ENCODE measurements around the gene CDK3. TPM values are rescaled to one million over a fixed set of nuclear protein-coding genes. Genes with fewer than 3 reads are reported as not detected.
"Not testable (repeated sequence)": the region's sequence is repeated elsewhere in the genome, so short reads cannot be mapped to it uniquely, and the experiment has no call there.

CDK3 gene
- total RNA-seq, 1 experiment from 2014 or later, result 5.2 TPM

DNA sequence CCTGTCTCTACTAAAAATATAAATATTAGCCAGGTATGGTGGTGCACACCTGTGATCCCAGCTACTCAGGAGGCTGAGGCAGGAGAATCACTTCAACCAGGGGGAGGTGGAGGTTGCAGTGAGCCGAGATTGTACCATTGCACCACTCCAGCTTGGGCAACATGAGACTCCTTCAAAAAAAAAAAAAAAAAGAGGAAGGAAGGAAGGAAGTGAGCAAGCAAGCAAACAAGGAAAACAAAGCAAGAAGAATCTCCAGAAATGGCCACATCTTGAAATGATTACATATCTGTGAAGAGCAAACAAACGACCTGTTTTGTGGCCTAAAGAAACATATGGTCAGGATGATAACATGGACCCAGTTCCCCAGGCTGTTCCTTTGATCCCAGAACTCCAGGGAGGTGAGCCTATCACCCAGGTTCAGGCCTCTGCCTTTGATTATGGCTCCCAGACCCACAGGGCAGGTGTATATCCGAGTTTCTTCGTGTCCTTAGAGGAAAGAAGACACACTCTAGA is 30.6 kb upstream of the CDK3 start:
- H3K9me3 ChIP-seq, result no peaks in the 10 kb centered on the region
- no peaks in the 10 kb centered on the region for H3K27me3 ChIP-seq (replicated peaks; ENCODE audit: control insufficient read depth, insufficient read depth, low read length)
- no peaks in the 10 kb centered on the region for H3K27me3 Mint-ChIP-seq (ENCODE audit: insufficient read depth, unreplicated experiment)
- TF ChIP-seq, protein P1, sequence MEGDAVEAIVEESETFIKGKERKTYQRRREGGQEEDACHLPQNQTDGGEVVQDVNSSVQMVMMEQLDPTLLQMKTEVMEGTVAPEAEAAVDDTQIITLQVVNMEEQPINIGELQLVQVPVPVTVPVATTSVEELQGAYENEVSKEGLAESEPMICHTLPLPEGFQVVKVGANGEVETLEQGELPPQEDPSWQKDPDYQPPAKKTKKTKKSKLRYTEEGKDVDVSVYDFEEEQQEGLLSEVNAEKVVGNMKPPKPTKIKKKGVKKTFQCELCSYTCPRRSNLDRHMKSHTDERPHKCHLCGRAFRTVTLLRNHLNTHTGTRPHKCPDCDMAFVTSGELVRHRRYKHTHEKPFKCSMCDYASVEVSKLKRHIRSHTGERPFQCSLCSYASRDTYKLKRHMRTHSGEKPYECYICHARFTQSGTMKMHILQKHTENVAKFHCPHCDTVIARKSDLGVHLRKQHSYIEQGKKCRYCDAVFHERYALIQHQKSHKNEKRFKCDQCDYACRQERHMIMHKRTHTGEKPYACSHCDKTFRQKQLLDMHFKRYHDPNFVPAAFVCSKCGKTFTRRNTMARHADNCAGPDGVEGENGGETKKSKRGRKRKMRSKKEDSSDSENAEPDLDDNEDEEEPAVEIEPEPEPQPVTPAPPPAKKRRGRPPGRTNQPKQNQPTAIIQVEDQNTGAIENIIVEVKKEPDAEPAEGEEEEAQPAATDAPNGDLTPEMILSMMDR (IDR thresholded peaks at IDR 0.05; ENCODE audit: insufficient read depth in 1 of 2, low read depth in 1 of 2, low read length in 1 of 2, severe bottlenecking in 1 of 2, unreplicated experiment in 1 of 2), result no peak
- intact Hi-C loops (cut with micrococcal nuclease; ENCODE audit: unreplicated experiment), result loop anchor here (1.0 to 10.0 kb wide), 2 partner anchors 9 to 185 kb away; partner anchors contain the start of genes ACOX1, TEN1 and UNK
- H3K36me3 Mint-ChIP-seq (ENCODE audit: insufficient read depth, unreplicated experiment), result peaks cover 47% of the 10 kb centered on the region
- peaks cover 12% of the 10 kb centered on the region for H3K4me1 Mint-ChIP-seq (ENCODE audit: low read depth, unreplicated experiment)
- H3K9me3 Mint-ChIP-seq (ENCODE audit: unreplicated experiment), result peaks cover 9% of the 10 kb centered on the region
- H3K4me1 ChIP-seq, result peaks cover 11% of the 10 kb centered on the region
- H3K4me3 Mint-ChIP-seq (ENCODE audit: unreplicated experiment), result no peak overlapping the region
- no peak overlapping the region for H3K4me3 ChIP-seq (ENCODE audit: low read depth, low read length)
- peak; percentile 70 to 71 for DNase-seq
- CTCF ChIA-PET, result interaction anchor here (1.2 kb wide), 1 partner anchor 12 kb away, joined by 3 read pairs; no protein-coding TSS in a partner anchor
- POLR2A ChIA-PET, result interaction anchor here (1.1 kb wide), 1 partner anchor 9 kb away, joined by 4 read pairs; the partner anchor contains the start of genes ACOX1 and TEN1
- H3K36me3 ChIP-seq (ENCODE audit: control insufficient read depth, insufficient read depth, low read length), result no peaks in the 10 kb centered on the region; the same call in 1 of the 2 replicates
- H3K27ac Mint-ChIP-seq (ENCODE audit: unreplicated experiment), result peak overlapping the region; percentile 26
- BruUV-seq (replicated peaks), result no TSS peak

DNA sequence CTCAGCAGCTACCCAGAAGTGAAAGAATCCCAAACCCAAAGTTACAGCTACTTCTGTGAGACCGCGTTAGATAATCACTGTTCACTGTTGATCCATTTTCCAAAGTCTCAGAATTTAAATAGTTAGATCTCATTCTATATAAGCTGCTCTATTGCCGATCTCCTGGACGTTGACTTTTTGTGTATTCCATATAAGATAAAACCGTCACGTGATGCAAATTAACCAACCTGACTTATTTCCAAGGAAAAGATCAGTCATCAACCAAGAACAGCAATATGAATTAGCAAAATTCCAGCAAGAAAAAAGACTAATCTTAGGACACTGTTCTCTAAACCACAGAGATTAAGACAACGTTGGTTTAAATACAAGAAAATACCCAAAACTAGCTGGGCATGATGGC is 30.0 kb upstream of the CDK3 start:
- Mint-ChIP-seq H3K27ac (ENCODE audit: unreplicated experiment) (peak overlapping the region; percentile 26), H3K27me3 (ENCODE audit: insufficient read depth, unreplicated experiment) (no peaks in the 10 kb centered on the region), H3K4me3 (ENCODE audit: unreplicated experiment) (no peak overlapping the region), H3K36me3 (ENCODE audit: insufficient read depth, unreplicated experiment) (peaks cover 47% of the 10 kb centered on the region), H3K4me1 (ENCODE audit: low read depth, unreplicated experiment) (peaks cover 15% of the 10 kb centered on the region), H3K9me3 (ENCODE audit: unreplicated experiment) (peaks cover 9% of the 10 kb centered on the region)
- Histone ChIP-seq H3K4me1 (peaks cover 12% of the 10 kb centered on the region), H3K27me3 (replicated peaks; ENCODE audit: control insufficient read depth, insufficient read depth, low read length) (no peaks in the 10 kb centered on the region), H3K4me3 (ENCODE audit: low read depth, low read length) (no peak overlapping the region), H3K36me3 (ENCODE audit: control insufficient read depth, insufficient read depth, low read length) (no peaks in the 10 kb centered on the region; the same call in 1 of the 2 replicates), H3K9me3 (no peaks in the 10 kb centered on the region)
- DNase-seq, result no peak
- ChIA-PET CTCF (interaction anchor here (1.2 kb wide), 1 partner anchor 11 kb away, joined by 3 read pairs; no protein-coding TSS in a partner anchor), POLR2A (interaction anchor here (1.1 kb wide), 1 partner anchor 8 kb away, joined by 4 read pairs; the partner anchor contains the start of genes ACOX1 and TEN1)
- intact Hi-C loops (cut with micrococcal nuclease; ENCODE audit: unreplicated experiment), result loop anchor here (1.0 to 10.0 kb wide), 2 partner anchors 9 to 186 kb away; partner anchors contain the start of genes ACOX1, TEN1 and UNK
- BruUV-seq (replicated peaks), result no TSS peak
- TF ChIP-seq, protein P1 (IDR thresholded peaks at IDR 0.05; ENCODE audit: insufficient read depth in 1 of 2, low read depth in 1 of 2, low read length in 1 of 2, severe bottlenecking in 1 of 2, unreplicated experiment in 1 of 2), result no peak

DNA sequence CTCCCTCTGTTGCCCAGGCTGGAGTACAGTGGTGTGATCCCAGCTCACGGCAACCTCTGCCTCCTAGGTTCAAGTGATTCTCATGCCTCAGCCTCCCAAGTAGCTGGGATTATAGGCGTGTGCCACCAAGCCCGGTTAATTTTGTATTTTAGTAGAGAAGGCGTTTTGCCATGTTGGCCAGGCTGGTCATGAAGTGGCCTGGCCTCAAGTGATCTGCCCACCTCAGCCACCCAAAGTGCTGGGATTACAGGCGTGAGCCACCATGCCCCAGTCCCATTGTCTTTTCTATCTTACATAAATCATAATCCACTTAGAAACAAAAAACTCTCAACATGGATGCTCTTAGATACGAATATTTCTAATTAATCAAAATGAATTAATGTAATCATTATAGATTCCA is 25.5 kb upstream of the CDK3 start:
- BruUV-seq (replicated peaks); DNase-seq; CTCF ChIA-PET; H3K27me3 ChIP-seq (replicated peaks; ENCODE audit: control insufficient read depth, insufficient read depth, low read length); H3K27ac Mint-ChIP-seq (ENCODE audit: unreplicated experiment); POLR2A ChIA-PET; H3K9me3 ChIP-seq; H3K27me3 Mint-ChIP-seq (ENCODE audit: insufficient read depth, unreplicated experiment); H3K36me3 ChIP-seq (ENCODE audit: control insufficient read depth, insufficient read depth, low read length); H3K4me3 Mint-ChIP-seq (ENCODE audit: unreplicated experiment); H3K4me3 ChIP-seq (ENCODE audit: low read depth, low read length); H3K9me3 Mint-ChIP-seq (ENCODE audit: unreplicated experiment): not testable (repeated sequence)
- intact Hi-C loops (cut with micrococcal nuclease; ENCODE audit: unreplicated experiment), result loop anchor here (10.0 kb wide), 1 partner anchor 190 kb away; the partner anchor contains the start of gene UNK
- peaks cover 74% of the 10 kb centered on the region for H3K36me3 Mint-ChIP-seq (ENCODE audit: insufficient read depth, unreplicated experiment)
- peaks cover 19% of the 10 kb centered on the region for H3K4me1 Mint-ChIP-seq (ENCODE audit: low read depth, unreplicated experiment)
- peaks cover 28% of the 10 kb centered on the region for H3K4me1 ChIP-seq
